GM12892 (cell line): ENCODE measurements around the gene EVPLL.

ENCODE experiments used
- POLR2A ChIP-seq: IDR thresholded peaks from 2 replicates; pipeline ENCODE4 v1.6.1; 2011; ENCODE audit warnings: low read depth, low read length, control low read depth
- POLR2AphosphoS5 ChIP-seq: IDR thresholded peaks from 2 replicates; pipeline ENCODE4 v1.6.1; 2011; ENCODE audit warnings: low read depth, low read length, control low read depth

DNA sequence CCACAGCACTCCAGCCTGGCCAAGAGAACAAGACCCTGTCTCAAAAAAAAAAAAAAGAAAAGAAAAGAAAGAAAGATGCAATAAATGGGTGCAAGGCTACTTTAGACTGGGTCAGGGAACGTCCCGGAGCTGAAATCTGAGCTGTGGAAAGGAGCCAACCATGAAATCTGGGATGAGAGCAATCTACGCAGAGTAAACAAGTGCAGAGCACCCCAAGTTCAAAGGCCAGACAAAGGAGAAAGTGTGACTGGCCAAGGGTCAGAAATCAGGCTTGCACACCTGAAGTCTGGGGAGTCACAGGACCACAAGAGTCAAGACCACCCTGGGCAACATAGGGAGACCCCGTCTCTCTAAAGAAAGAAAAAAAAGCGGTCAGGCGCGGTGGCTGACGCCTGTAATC, 17.1 kb upstream of the EVPLL start:
- TF ChIP-seq POLR2A (no peak), POLR2AphosphoS5 (no peak)
